A673 (cell line): ENCODE measurements around the gene FHIT. TPM values are rescaled to one million over a fixed set of nuclear protein-coding genes. Genes with fewer than 3 reads are reported as not detected.

Experiments used
- BruUV-seq: library from RNA; stranded (reverse); fragments of 400-500 nt; replicated peaks from 2 replicates; lab custom pipeline; 2021; lab: Mats Ljungman, UMichigan
- CTCF ChIA-PET: fragments of 300-600 bp; sonication (Branson Sonifier 250); formaldehyde crosslinking; loops from one replicate; lab custom pipeline; 2022; ENCODE audit warnings: antibody characterized with exemption; lab: Charles Lee
- POLR2A ChIA-PET: fragments of 300-600 bp; sonication (Branson Sonifier 250); formaldehyde crosslinking; loops from one replicate; lab custom pipeline; 2022; ENCODE audit warnings: antibody characterized with exemption; ENCODE audit not compliant: low non-redundant PET; lab: Charles Lee
- DNase-seq: peaks from one replicate; pipeline ENCODE4 v3.0.0-alpha.2; 2015; ENCODE audit warnings: low spot score
- H3K27ac ChIP-seq: fragments of 200-600 bp; sonication (generic); 2 replicates; pipeline ENCODE4 v1.5.1; 2016; ENCODE audit warnings: mixed run types, low read depth, mild to moderate bottlenecking, mixed read lengths, antibody characterized with exemption, low read length; ENCODE audit not compliant: poor library complexity, severe bottlenecking
- H3K27me3 ChIP-seq: fragments of 200-600 bp; sonication (generic); replicated peaks from 2 replicates; pipeline ENCODE4 v1.6.1; 2017; ENCODE audit warnings: mixed run types, low read depth, mild to moderate bottlenecking, mixed read lengths, antibody characterized with exemption, low read length; ENCODE audit not compliant: insufficient read depth, poor library complexity
- H3K36me3 ChIP-seq: fragments of 200-600 bp; sonication (generic); 2 replicates; pipeline ENCODE4 v1.6.1; 2016; ENCODE audit warnings: mixed run types, mild to moderate bottlenecking, mixed read lengths, antibody characterized with exemption, low read length; ENCODE audit not compliant: insufficient read depth, poor library complexity, severe bottlenecking
- H3K4me1 ChIP-seq: fragments of 200-600 bp; sonication (generic); 2 replicates; pipeline ENCODE4 v1.6.1; 2017; ENCODE audit warnings: mixed run types, mild to moderate bottlenecking, mixed read lengths, antibody characterized with exemption, low read length; ENCODE audit not compliant: insufficient read depth, poor library complexity, severe bottlenecking
- H3K4me3 ChIP-seq: fragments of 200-600 bp; sonication (generic); 2 replicates; pipeline ENCODE4 v1.5.1; 2016; ENCODE audit warnings: low read depth, mixed run types, mild to moderate bottlenecking, mixed read lengths, low read length; ENCODE audit not compliant: poor library complexity, severe bottlenecking
- H3K9me3 ChIP-seq: fragments of 200-600 bp; sonication (generic); 2 replicates; pipeline ENCODE4 v1.6.1; 2016; ENCODE audit warnings: mixed run types, low read depth, mild to moderate bottlenecking, mixed read lengths, antibody characterized with exemption, low read length; ENCODE audit not compliant: poor library complexity, severe bottlenecking
- CTCF ChIP-seq: fragments of 300-800, 200-600 bp; sonication (generic); conservative IDR thresholded peaks from 2 replicates; pipeline ENCODE4 v1.5.1; 2017; ENCODE audit warnings: low read depth, mild to moderate bottlenecking, antibody characterized with exemption, low read length, moderate library complexity, mixed read lengths
- EZH2 ChIP-seq: fragments of 200-600 bp; sonication (generic); IDR thresholded peaks from 2 replicates; pipeline ENCODE4 v1.6.1; 2017; ENCODE audit warnings: borderline replicate concordance, low read depth, mild to moderate bottlenecking, mixed read lengths, antibody characterized with exemption, low read length; ENCODE audit not compliant: poor library complexity, severe bottlenecking
- intact Hi-C: fragments of 100-400 bp; cut with micrococcal nuclease; formaldehyde crosslinking; loops from one replicate; pipeline ENCODE4 v1.10.0; 2022; ENCODE audit not compliant: unreplicated experiment
- microRNA-seq: library from miRNA; unstranded; fragments of <30 nt; microRNA quantifications from one replicate; pipeline ENCODE4 v1.2.0, GENCODE V29; 2021
- total RNA-seq: library from RNA; stranded (reverse); gene quantifications from 2 replicates; pipeline ENCODE4 v1.2.3, GENCODE V29; 2021

Gene FHIT
- total RNA-seq, 1 experiment from 2014 or later: not detected

GRCh38 chr3:59704292-59704691 is 1547.0 kb downstream of the FHIT start:
- Histone ChIP-seq H3K4me1 (no peaks in the 10 kb centered on the region), H3K27ac (no peak overlapping the region), H3K4me3 (no peak overlapping the region), H3K9me3 (no peaks in the 10 kb centered on the region), H3K27me3 (no peaks in the 10 kb centered on the region), H3K36me3 (no peaks in the 10 kb centered on the region)
- ChIA-PET POLR2A (no interaction called here), CTCF (no interaction called here)
- no TSS peak for BruUV-seq
- DNase-seq: no peak
- TF ChIP-seq CTCF (no peak), EZH2 (no peak)
- intact Hi-C loops: no loop called here

- no peak for DNase-seq
- H3K27ac ChIP-seq: no peak overlapping the region
- H3K9me3 ChIP-seq: no peaks in the 10 kb centered on the region
- no peak overlapping the region for H3K4me3 ChIP-seq
- H3K27me3 ChIP-seq: no peaks in the 10 kb centered on the region
- ChIA-PET CTCF (no interaction called here), POLR2A (no interaction called here)
- H3K36me3 ChIP-seq: no peaks in the 10 kb centered on the region
- TF ChIP-seq EZH2 (no peak), CTCF (no peak)
- intact Hi-C loops: no loop called here
- no TSS peak for BruUV-seq
- no peaks in the 10 kb centered on the region for H3K4me1 ChIP-seq
Observed at GRCh38 chr3:59699648-59700320, 1551.5 kb downstream of the FHIT start.

Small RNAs within 50 kb of the gene (microRNA-seq; reads per million reads assigned to microRNA genes)
- not detected for gene MIR548BB
